Fibroblast of gingiva (primary cell): ENCODE measurements around the gene AHCY.
"Not testable (repeated sequence)": the region's sequence is repeated elsewhere in the genome, so short reads cannot be mapped to it uniquely, and the experiment has no call there.

Source experiments
- DNase-seq: peaks from one replicate; pipeline ENCODE4 v3.0.0-alpha.2; 2011; ENCODE audit warnings: low read depth

Gene AHCY

GRCh38 chr20:34322267-34323105 lies 19.3 kb upstream of the AHCY start:
- DNase-seq = no peak

DNA sequence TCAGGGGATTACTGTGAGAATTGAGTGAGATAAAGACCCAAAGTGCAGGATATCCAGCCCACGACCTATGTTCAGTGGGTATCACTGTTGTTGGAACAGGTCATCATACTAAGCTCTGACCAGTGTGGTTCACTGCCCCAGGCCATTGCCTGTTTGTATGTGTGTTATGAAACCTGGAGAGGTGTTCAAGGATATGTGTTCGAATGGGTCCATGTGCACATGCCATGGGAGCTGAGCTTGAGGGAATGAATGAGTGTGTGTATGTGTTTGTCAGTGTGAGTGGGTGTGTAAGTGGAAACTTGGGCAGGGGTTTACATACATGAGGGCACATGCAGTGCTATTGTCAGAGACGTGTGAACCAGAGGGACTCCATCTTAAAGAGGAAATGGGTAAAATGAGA lies 17.7 kb upstream of the AHCY start:
- no peak for DNase-seq

DNA sequence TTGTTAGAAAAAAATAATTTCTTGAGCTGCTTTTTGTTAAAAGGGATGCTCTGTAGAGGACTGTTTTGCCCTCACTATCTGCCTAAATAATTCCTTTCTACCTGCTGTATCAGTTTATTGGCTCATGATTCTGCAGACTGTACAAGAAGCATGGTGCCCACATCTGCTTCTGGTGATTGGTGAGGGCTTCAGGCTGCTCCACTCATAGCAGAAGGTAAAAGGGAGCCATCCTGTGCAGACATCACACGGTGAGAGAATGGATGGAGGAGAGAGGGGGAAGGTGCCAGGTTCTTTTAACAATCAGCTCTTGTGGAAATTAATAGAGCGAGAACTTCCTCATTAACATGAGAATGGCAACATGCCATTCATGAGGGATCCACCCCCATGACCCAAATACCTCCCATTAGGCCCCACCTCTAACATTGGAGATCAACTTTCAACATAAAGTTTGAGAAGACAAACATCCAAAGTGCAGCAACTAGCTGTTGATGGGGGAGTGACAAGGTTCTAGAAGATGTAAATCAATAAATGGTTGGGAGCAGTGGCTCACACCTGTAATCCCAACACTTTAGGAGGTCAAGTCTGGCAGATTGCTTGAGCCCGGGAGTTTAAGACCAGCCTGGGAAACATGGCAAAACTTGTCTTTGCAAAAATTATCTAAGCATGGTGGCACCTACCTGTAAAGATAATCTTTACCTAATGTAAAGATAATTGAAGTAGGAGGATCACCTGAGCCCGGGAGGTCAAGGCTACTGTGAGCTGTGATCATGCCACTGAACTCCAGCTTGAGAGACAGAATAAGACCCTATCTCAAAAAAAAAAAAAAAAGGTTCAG lies 15.7 kb upstream of the AHCY start:
- no peak for DNase-seq

- DNase-seq = peak; percentile 57
These were observed 13.2 kb upstream of the AHCY start for GRCh38 chr20:34316196-34316814.

DNA sequence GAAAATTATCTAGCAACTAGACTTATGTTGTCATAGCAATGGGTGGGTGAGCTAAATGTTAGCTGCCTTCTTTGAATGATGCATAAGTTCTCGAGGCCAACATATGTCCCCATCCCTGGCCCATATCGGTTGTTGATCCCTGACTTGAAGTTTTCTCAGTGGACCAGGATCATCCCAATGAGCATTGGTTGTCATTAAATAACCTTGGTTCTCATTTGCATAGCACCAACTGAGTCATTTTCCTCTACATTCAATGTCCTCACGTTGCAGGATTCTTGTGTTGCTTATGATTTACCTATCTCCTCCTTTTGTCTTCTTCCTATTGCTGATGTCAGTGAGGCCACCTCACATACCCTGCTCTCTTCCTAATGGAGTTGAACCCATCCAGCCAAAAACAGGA lies 12.1 kb upstream of the AHCY start:
- no peak for DNase-seq

- DNase-seq = peak; percentile 71
These were observed 9.5 kb upstream of the AHCY start for GRCh38 chr20:34312544-34313217.

- DNase-seq = no peak
These were observed 8.9 kb upstream of the AHCY start for GRCh38 chr20:34312024-34312460.

DNA sequence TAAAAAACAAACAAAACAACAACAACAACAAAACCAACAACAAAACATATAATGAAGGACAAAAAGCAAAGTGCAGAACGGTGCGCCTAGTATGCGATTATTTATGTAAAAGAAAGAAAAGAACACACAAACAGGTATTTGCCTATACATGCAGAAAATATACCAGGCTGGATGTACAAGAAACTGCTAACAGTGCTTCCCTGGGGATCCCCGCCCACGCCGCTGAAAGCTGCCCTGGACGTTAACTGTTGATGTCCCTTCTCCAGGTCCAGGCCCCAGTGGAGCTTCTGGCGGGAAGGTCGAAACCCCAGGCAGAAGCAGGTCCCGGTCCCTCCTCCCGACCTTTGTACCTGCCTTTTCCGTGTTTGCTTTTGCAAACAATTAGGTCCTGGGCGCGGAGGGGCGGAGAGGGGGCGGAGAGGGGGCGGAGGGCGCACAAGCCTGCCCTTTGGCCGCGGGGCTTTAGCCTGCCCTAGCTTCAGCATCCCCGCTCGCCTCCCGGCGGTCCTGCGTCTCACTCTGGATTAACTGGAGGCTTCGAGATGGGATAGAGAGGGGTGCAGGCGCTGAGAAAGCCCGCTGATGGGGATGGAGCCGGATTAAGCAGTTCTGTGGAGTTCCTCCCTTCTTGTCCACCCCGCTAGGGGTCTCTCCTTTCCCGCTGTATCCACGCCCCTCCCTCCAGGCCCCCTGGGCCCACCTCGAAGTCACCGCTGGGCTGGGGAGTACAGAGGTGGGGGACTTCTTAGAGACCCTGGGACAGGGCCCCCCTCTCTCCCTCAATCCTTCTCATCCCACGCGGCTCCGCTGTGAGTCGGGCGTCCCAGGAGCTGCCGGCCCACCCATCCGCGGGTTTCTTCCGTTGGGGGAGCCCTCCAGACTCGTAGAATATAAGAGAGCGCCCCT lies 8.2 kb upstream of the AHCY start:
- DNase-seq = no peak

DNA sequence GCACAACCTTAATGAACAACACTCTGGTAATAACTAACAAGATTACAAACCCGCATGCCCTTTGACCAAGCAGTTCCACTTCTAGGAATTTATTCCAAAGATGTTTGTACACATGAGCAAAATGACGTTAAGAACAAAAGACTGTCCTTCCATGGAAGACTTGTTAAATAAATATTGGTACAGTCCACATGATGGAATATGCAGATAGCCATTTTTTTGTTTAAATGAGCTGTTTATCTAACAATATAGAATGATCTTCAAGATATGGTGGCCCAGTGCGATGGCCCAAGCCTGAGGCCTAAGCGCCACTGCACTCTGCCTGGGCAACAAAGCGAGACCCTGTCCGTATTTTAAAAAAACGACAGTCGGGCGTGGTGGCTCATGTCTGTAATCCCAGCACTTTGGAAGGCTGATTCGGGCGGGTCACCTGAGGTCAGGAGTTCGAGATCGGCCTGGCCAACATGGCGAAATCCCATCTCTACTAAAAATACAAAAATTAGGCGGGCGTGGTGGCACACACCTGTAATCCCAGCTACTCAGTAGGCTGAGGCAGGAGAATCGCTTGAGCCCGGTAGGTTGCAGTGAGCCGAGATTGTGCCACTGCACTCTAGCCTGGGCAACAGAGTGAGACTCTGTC lies 7.4 kb upstream of the AHCY start:
- no peak for DNase-seq

DNA sequence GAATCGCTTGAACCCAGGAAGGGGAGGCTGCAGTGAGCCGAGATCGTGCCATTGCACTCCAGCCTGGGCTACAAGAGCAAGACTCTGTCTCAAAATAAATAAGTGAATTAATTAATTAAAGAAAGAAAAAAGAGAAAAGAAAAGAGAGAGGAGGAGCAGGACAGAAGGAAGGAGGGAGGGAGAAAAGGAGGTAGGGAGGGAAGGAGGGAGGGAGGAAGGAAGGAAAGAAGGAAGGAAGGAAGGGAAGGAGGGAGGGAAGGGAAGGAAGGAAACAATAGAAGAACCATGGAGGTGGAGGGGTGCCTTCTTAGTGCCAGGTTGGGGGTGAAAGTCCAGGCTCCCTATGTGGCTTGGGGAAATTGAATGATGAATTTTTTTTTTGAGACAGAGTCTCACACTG lies 6.5 kb upstream of the AHCY start:
- no peak for DNase-seq

DNA sequence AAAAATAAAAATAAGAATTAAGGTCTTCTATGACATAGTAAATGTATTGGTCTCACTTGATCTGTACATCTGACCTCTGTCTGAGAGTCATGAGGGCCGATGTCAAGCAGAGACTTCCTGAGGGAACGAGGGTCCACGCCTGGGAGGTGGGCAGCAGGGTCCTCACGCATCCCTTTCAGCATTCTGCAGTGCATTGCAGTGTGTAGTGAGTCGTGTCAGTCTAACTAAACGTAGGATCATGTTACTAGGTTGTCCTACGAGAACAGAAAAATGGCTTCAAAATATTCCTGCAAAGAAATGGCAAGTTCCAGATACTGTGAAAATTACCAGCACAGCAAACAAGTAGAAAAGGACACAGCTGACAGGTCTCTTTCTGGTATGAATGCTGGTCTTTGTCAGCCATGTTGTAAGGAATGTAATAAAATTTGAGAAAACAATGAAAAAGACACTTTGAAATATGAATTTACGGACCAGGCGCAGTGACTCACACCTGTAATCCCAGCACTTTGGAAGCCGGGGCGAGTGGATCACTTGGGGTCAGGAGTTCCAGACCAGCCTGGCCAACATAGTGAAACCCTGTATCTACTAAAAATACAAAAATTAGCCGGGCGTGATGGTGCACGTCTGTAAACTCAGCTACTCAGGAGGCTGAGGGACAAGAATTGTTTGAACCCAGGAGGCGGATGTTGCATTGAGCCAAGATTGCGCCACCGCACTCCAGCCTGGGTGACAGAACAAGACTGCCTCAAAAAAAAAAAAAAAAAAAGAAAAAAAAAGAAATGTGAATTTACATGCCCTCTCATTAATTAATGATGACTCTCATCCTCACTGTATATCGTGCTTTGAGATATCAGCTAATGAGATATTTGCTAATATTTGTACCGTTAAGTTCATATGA lies 2.4 kb upstream of the AHCY start:
- no peak for DNase-seq

DNA sequence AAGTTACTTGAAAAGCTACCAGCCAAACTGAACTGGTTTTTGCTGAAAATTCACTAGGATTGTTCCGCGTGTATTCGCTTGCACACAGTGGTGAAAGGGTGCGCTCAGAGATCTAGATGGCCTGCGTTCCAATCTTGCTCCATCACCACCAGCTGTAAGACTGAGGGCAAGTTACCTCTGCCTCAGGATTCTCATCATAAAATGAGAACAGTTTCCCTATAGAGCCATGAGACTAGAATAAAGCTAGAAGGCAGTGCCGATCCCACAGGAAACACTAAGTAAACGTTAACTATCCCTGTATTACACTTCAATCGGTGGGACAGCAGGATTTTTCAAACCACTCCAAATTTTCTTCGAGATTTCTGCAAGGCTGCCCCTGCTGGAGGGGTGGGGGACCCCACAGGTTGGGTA lies 838 bp downstream of the AHCY start:
- peak; percentile 37 for DNase-seq

DNA sequence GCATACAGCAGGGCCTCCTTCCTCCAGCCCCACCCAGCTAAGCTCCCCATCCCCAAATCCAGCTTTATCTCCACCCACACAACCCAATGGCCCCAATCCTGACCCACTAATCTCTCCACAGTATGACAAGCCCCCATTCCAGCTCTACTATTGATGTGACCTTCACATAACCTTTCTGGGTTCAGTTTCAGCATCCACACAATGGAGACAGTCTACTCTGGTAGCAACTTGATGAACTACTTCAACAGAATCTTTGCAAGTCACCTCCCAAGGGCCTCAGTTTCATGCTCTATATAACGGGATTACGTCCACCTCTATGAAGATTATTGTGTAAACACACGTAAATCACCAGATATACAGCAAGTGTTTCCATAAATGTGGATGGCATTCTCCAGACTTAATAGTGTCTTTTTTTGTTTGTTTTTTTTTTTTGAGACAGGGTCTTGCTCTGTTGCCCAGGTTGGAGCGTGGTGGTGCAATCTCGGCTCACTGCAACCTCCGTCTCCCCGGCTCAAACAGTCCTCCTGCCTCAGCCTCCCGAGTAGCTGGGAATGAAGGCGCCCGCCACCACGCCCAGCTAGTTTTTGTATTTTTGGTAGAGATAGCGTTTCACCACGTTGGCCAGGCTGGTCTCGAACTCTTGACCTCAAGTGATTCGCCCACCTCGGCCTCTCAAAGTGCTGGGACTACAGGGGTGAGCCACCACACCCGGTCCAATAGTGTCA lies 1.4 kb downstream of the AHCY start:
- no peak for DNase-seq

GRCh38 chr20:34300809-34301586 lies 2.2 kb downstream of the AHCY start:
- DNase-seq = no peak

GRCh38 chr20:34300256-34300806 lies 2.8 kb downstream of the AHCY start:
- DNase-seq = peak; percentile 10

DNA sequence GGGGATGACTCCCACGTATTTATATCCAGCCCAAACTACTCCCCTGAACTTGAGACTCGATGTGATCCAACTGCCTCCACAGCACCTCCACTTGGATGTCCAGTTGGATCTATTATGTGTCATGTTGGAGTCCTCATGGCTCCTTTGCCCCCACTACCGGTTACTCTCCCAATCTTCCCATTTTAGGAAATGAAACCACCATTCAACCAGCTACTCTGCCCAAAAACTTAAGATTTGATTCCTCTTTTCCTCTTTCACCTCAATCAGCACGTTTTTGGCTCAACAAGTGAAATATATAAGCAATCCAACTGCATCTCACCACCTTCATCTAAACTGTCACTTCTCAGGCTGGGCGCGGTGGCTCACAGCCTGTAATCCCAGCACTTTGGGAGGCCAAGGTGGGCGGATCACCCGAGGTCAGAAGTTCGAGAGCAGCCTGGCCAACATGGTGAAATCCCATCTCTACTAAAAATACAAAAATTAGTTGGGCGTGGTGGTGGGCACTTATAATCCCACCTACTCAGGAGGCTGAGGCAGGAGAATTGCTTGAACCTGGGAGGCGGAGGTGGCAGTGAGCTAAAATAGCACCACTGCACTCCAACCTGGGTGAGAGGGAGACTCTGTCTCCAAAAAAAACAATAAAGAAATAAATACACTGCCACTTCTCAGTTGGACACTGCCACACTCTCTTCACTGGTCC lies 3.4 kb downstream of the AHCY start:
- DNase-seq = no peak

DNA sequence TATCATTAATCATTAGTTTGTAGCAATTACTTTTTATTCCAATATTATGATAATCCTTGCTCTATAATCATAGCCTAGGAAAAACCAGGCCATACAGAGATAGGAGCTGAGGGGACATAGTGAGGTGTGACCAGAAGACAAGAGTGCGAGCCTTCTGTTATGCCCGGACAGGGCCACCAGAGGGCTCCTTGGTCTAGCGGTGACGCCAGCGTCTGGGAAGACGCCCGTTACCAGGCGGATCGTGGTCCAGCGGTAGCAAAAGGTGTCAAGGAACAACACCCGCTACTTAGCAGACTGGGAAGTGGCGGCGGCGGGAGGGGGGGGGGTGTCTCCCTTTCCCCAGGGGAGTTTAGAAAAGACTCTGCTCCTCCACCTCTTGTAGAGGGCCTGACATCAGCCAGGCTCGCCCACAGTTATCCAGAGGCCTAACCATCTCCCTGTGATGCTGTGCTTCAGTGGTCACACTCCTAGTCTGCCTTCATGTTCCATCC lies 4.8 kb downstream of the AHCY start:
- DNase-seq = not testable (repeated sequence)
